Loucy (cell line): ENCODE data around the gene GRIP2.

ENCODE experiments used
- H2AFZ ChIP-seq: fragments of 200-600 bp; sonication (generic); 2 replicates; pipeline ENCODE4 v1.6.0; 2016; ENCODE audit warnings: antibody characterized with exemption, mild to moderate bottlenecking, low read length, moderate library complexity
- H3F3A ChIP-seq: fragments of 200-600 bp; 2 replicates; pipeline ENCODE4 v1.6.0; 2016; ENCODE audit warnings: antibody characterized with exemption, low read depth, mild to moderate bottlenecking
- H3K27me3 ChIP-seq: fragments of 200-600 bp; sonication (generic); 2 replicates; pipeline ENCODE4 v1.6.1; 2014; ENCODE audit warnings: low read length, mild to moderate bottlenecking; ENCODE audit not compliant: insufficient read depth, poor library complexity, severe bottlenecking
- H3K36me3 ChIP-seq: fragments of 200-600 bp; sonication (generic); 2 replicates; pipeline ENCODE4 v1.6.1; 2016; ENCODE audit warnings: low read length; ENCODE audit not compliant: insufficient read depth
- H3K4me1 ChIP-seq: fragments of 200-600 bp; sonication (generic); 2 replicates; pipeline ENCODE4 v1.5.1; 2014; ENCODE audit warnings: low read length, mild to moderate bottlenecking; ENCODE audit not compliant: insufficient read depth, poor library complexity, severe bottlenecking
- H3K4me2 ChIP-seq: fragments of 200-600 bp; sonication (generic); 2 replicates; pipeline ENCODE4 v1.6.0; 2014; ENCODE audit warnings: antibody characterized with exemption, low read length, low read depth, mild to moderate bottlenecking; ENCODE audit not compliant: poor library complexity, severe bottlenecking
- H3K4me3 ChIP-seq: fragments of 200-600 bp; sonication (generic); 2 replicates; pipeline ENCODE4 v1.5.1; 2014; ENCODE audit warnings: low read length, mild to moderate bottlenecking, mixed read lengths; ENCODE audit not compliant: poor library complexity, severe bottlenecking
- H3K79me2 ChIP-seq: fragments of 200-600 bp; sonication (generic); 2 replicates; pipeline ENCODE4 v1.6.1; 2014; ENCODE audit warnings: low read length; ENCODE audit not compliant: insufficient read depth
- H3K9ac ChIP-seq: fragments of 200-600 bp; sonication (generic); 2 replicates; pipeline ENCODE4 v1.6.0; 2014; ENCODE audit warnings: mild to moderate bottlenecking, low read depth, low read length, moderate library complexity; ENCODE audit not compliant: poor library complexity, severe bottlenecking
- H3K9me2 ChIP-seq: fragments of 200-600 bp; sonication (generic); replicated peaks from 2 replicates; pipeline ENCODE4 v1.6.1; 2016; ENCODE audit warnings: low read depth, low read length, mixed read lengths
- H3K9me3 ChIP-seq: fragments of 200-600 bp; sonication (generic); 2 replicates; pipeline ENCODE4 v1.6.1; 2014; ENCODE audit warnings: mild to moderate bottlenecking, antibody characterized with exemption, low read length, low read depth; ENCODE audit not compliant: insufficient read depth
- H4K20me1 ChIP-seq: fragments of 200-600 bp; sonication (generic); 2 replicates; pipeline ENCODE4 v1.6.0; 2014; ENCODE audit warnings: antibody characterized with exemption, low read length, mild to moderate bottlenecking; ENCODE audit not compliant: insufficient read depth, poor library complexity, severe bottlenecking
- CTCF ChIP-seq: fragments of 200-600 bp; sonication (generic); conservative IDR thresholded peaks from 2 replicates; pipeline ENCODE4 v1.5.1; 2014; ENCODE audit warnings: mild to moderate bottlenecking, antibody characterized with exemption, low read length
- EZH2phosphoT487 ChIP-seq: fragments of 200-600 bp; IDR thresholded peaks from 2 replicates; pipeline ENCODE4 v1.6.1; 2018; ENCODE audit warnings: antibody characterized with exemption, mild to moderate bottlenecking, moderate library complexity, borderline replicate concordance

Gene GRIP2

GRCh38 chr3:14477311-14477935, 62.7 kb downstream of the GRIP2 start:
- H3K79me2 ChIP-seq = no peaks in the 10 kb centered on the region
- H3K4me2 ChIP-seq = no peak overlapping the region
- no peaks in the 10 kb centered on the region for H3K9me2 ChIP-seq
- H3K27me3 ChIP-seq = no peaks in the 10 kb centered on the region
- H3K4me1 ChIP-seq = no peaks in the 10 kb centered on the region
- H3K9ac ChIP-seq = no peak overlapping the region
- H3F3A ChIP-seq = no peaks in the 10 kb centered on the region
- H3K9me3 ChIP-seq = no peaks in the 10 kb centered on the region
- H3K36me3 ChIP-seq = peaks cover 72% of the 10 kb centered on the region; the same call in 1 of the 2 replicates
- H2AFZ ChIP-seq = no peak overlapping the region
- H4K20me1 ChIP-seq = no peaks in the 10 kb centered on the region
- no peak for TF ChIP-seq CTCF
- no peak for TF ChIP-seq EZH2phosphoT487
- no peak overlapping the region for H3K4me3 ChIP-seq

GRCh38 chr3:14476583-14477265, 63.4 kb downstream of the GRIP2 start:
- Histone ChIP-seq H2AFZ (no peak overlapping the region), H3F3A (no peaks in the 10 kb centered on the region), H3K27me3 (no peaks in the 10 kb centered on the region), H3K9me3 (no peaks in the 10 kb centered on the region), H3K9me2 (no peaks in the 10 kb centered on the region), H3K79me2 (no peaks in the 10 kb centered on the region), H3K36me3 (peaks cover 68% of the 10 kb centered on the region; the same call in 1 of the 2 replicates), H4K20me1 (no peaks in the 10 kb centered on the region), H3K9ac (no peak overlapping the region), H3K4me1 (no peaks in the 10 kb centered on the region), H3K4me3 (no peak overlapping the region), H3K4me2 (no peak overlapping the region)
- no peak for TF ChIP-seq CTCF
- TF ChIP-seq EZH2phosphoT487 = no peak

- no peaks in the 10 kb centered on the region for H4K20me1 ChIP-seq
- peaks cover 58% of the 10 kb centered on the region; the same call in 1 of the 2 replicates for H3K36me3 ChIP-seq
- H3K4me3 ChIP-seq = no peak overlapping the region
- H3K9me2 ChIP-seq = no peaks in the 10 kb centered on the region
- H3K9ac ChIP-seq = no peak overlapping the region
- H3K9me3 ChIP-seq = no peaks in the 10 kb centered on the region
- no peaks in the 10 kb centered on the region for H3K79me2 ChIP-seq
- no peaks in the 10 kb centered on the region for H3K27me3 ChIP-seq
- no peaks in the 10 kb centered on the region for H3K4me1 ChIP-seq
- TF ChIP-seq CTCF (no peak), EZH2phosphoT487 (no peak)
- no peak overlapping the region for H2AFZ ChIP-seq
- H3F3A ChIP-seq = no peaks in the 10 kb centered on the region
- H3K4me2 ChIP-seq = no peak overlapping the region
Measured at GRCh38 chr3:14475621-14476020, 64.5 kb downstream of the GRIP2 start.
